IMR-90 (cell line): ENCODE measurements around the gene ZMIZ1. TPM values are rescaled to one million over a fixed set of nuclear protein-coding genes. Genes with fewer than 3 reads are reported as not detected.

Experiments
- ATAC-seq: fragments of 200-7000 bp; cut with Tn5 transposase; 2 replicates; pipeline ENCODE4 v1.9.1; 2020; ENCODE audit warnings: low read depth, mild to moderate bottlenecking, moderate library complexity
- BruUV-seq: library from RNA; stranded (reverse); fragments of 400-500 nt; replicated peaks from 2 replicates; lab custom pipeline; 2021; lab: Mats Ljungman, UMichigan
- CTCF ChIA-PET: fragments of 300-600 bp; formaldehyde crosslinking; extraction: SDS; loops from one replicate; lab custom pipeline; 2021; ENCODE audit warnings: antibody characterized with exemption; lab: Yijun Ruan, JAX
- POLR2A ChIA-PET: fragments of 300-600 bp; sonication (Branson Sonifier 250); formaldehyde crosslinking; loops from one replicate; lab custom pipeline; 2022; ENCODE audit warnings: antibody characterized with exemption; ENCODE audit not compliant: unreplicated experiment; lab: Charles Lee
- DNase-seq: peaks from one replicate; pipeline ENCODE4 v3.0.0; 2013
- H2AFZ ChIP-seq: replicated peaks from 2 replicates; pipeline ENCODE3; 2013; ENCODE audit warnings: low read length, mild to moderate bottlenecking; ENCODE audit not compliant: poor library complexity
- H2AK5ac ChIP-seq: 2 replicates; pipeline ENCODE4 v1.6.1; 2013; ENCODE audit warnings: low read depth, low read length, inconsistent platforms
- H2AK9ac ChIP-seq: replicated peaks from 2 replicates; pipeline ENCODE3; 2013; ENCODE audit warnings: mild to moderate bottlenecking, low read depth, low read length, moderate library complexity; ENCODE audit not compliant: poor library complexity
- H2BK120ac ChIP-seq: 2 replicates; pipeline ENCODE4 v1.6.1; 2013; ENCODE audit warnings: low read depth, low read length, inconsistent platforms
- H2BK15ac ChIP-seq: 3 replicates; pipeline ENCODE4 v1.6.1; 2013; ENCODE audit warnings: low read depth, low read length, inconsistent platforms
- H2BK20ac ChIP-seq: 2 replicates; pipeline ENCODE4 v1.6.1; 2013; ENCODE audit warnings: low read depth, mild to moderate bottlenecking, inconsistent platforms, low read length, moderate library complexity
- H2BK5ac ChIP-seq: 2 replicates; pipeline ENCODE4 v1.6.1; 2013; ENCODE audit warnings: mild to moderate bottlenecking, low read depth, low read length, inconsistent platforms; ENCODE audit not compliant: poor library complexity, severe bottlenecking
- H3K14ac ChIP-seq: replicated peaks from 2 replicates; pipeline ENCODE4 v1.6.1; 2013; ENCODE audit warnings: low read depth, low read length, inconsistent platforms
- H3K18ac ChIP-seq: 2 replicates; pipeline ENCODE4 v1.6.1; 2013; ENCODE audit warnings: low read depth, low read length, control low read depth
- H3K23ac ChIP-seq: 2 replicates; pipeline ENCODE4 v1.6.1; 2013; ENCODE audit warnings: low read depth, low read length, inconsistent platforms
- H3K27ac ChIP-seq: 2 replicates; pipeline ENCODE4 v1.5.1; 2013; ENCODE audit warnings: mild to moderate bottlenecking, control low read depth, low read length; ENCODE audit not compliant: insufficient read depth
- H3K27me3 ChIP-seq: 2 replicates; pipeline ENCODE4 v1.6.1; 2013; ENCODE audit warnings: low read length; ENCODE audit not compliant: control insufficient read depth, insufficient read depth
- H3K36me3 ChIP-seq: 2 replicates; pipeline ENCODE4 v1.6.1; 2013; ENCODE audit warnings: low read length, mixed read lengths; ENCODE audit not compliant: control insufficient read depth, insufficient read depth
- H3K4ac ChIP-seq: 2 replicates; pipeline ENCODE4 v1.6.1; 2013; ENCODE audit warnings: low read depth, low read length, inconsistent platforms
- H3K4me1 ChIP-seq: 2 replicates; pipeline ENCODE4 v1.6.1; 2013; ENCODE audit warnings: low read length, mixed read lengths; ENCODE audit not compliant: control insufficient read depth, insufficient read depth
- H3K4me2 ChIP-seq: 2 replicates; pipeline ENCODE4 v1.6.1; 2013; ENCODE audit warnings: low read depth, mild to moderate bottlenecking, control low read depth, low read length, moderate library complexity
- H3K4me3 ChIP-seq: 2 replicates; pipeline ENCODE4 v1.5.1; 2013; ENCODE audit warnings: low read depth, mild to moderate bottlenecking, control low read depth, low read length, moderate library complexity; ENCODE audit not compliant: insufficient read depth
- H3K56ac ChIP-seq: 2 replicates; pipeline ENCODE4 v1.6.1; 2013; ENCODE audit warnings: low read length, inconsistent platforms; ENCODE audit not compliant: insufficient read depth; ENCODE audit errors: extremely low read depth
- H3K79me1 ChIP-seq, 2 experiments: 2 replicates each; pipeline ENCODE4 v1.6.1; 2013; ENCODE audit warnings: low read length in 2 of 2, inconsistent platforms in 1 of 2, low read depth in 1 of 2
- H3K9ac ChIP-seq: 2 replicates; pipeline ENCODE4 v1.6.1; 2013; ENCODE audit warnings: low read depth, low read length, control low read depth
- H3K9me1 ChIP-seq: 2 replicates; pipeline ENCODE4 v1.6.1; 2013; ENCODE audit warnings: low read length, inconsistent platforms; ENCODE audit not compliant: insufficient read depth
- H3K9me3 ChIP-seq: 2 replicates; pipeline ENCODE4 v1.6.1; 2013; ENCODE audit warnings: low read length; ENCODE audit not compliant: control insufficient read depth, insufficient read depth
- H4K20me1 ChIP-seq: 2 replicates; pipeline ENCODE4 v1.6.1; 2013; ENCODE audit warnings: low read length, inconsistent platforms; ENCODE audit not compliant: insufficient read depth
- H4K5ac ChIP-seq: 2 replicates; pipeline ENCODE4 v1.6.1; 2013; ENCODE audit warnings: mild to moderate bottlenecking, low read depth, low read length, control low read depth
- H4K8ac ChIP-seq, 2 experiments: 2 replicates each; pipeline ENCODE4 v1.6.1; 2013; ENCODE audit warnings: low read depth in 2 of 2, low read length in 2 of 2, control low read depth in 1 of 2, inconsistent platforms in 1 of 2
- H4K91ac ChIP-seq: 2 replicates; pipeline ENCODE4 v1.6.1; 2013; ENCODE audit warnings: low read depth, low read length, inconsistent platforms; ENCODE audit not compliant: insufficient read depth
- CHD1 ChIP-seq: IDR thresholded peaks from 2 replicates; pipeline ENCODE4 v1.6.1; 2012; ENCODE audit warnings: low read depth, low read length, improper control_type of control experiment
- MAZ ChIP-seq: IDR thresholded peaks from 2 replicates; pipeline ENCODE4 v1.6.1; 2012; ENCODE audit warnings: low read depth, mild to moderate bottlenecking, low read length, improper control_type of control experiment, moderate library complexity, borderline replicate concordance
- RCOR1 ChIP-seq: IDR thresholded peaks from 2 replicates; pipeline ENCODE4 v1.6.1; 2012; ENCODE audit warnings: mild to moderate bottlenecking, low read length, improper control_type of control experiment; ENCODE audit not compliant: insufficient replicate concordance
- WGBS, 2 experiments: methylation state at CpG; one replicate each; pipeline versions ENCODE4 v1.1.5 to v1.1.7; 2013; ENCODE audit warnings: missing lambda C conversion rate in 2 of 2; ENCODE audit not compliant: insufficient read length in 1 of 2; ENCODE audit errors: extremely low coverage in 2 of 2; 5-methylcytosine and 5-hydroxymethylcytosine counted together
- dilution Hi-C: fragments of 300-500 bp; cut with HindIII; formaldehyde crosslinking; loops from one replicate; pipeline ENCODE4 v1.14.3; 2018; ENCODE audit warnings: low sequenced_read_pairs; ENCODE audit not compliant: unreplicated experiment
- in situ Hi-C: fragments of 300-500 bp; cut with MboI; formaldehyde crosslinking; loops from 3 replicates; pipeline ENCODE4 v1.14.3; 2019; ENCODE audit warnings: low sequenced_read_pairs, inconsistent platforms, mixed read lengths
- intact Hi-C: fragments of 100-400 bp; cut with micrococcal nuclease; formaldehyde crosslinking; loops from 2 replicates; pipeline ENCODE4 v1.10.0; 2022
- polyA plus RNA-seq, 3 experiments: library from polyadenylated mRNA; depleted of rRNA; stranded (reverse); fragments of >200 nt; gene quantifications; 2 replicates each; pipeline ENCODE4 v1.2.3, GENCODE V29; 2012; ENCODE audit warnings: low replicate concordance in 1 of 3
- total RNA-seq: library from RNA; depleted of rRNA; stranded (reverse); fragments of >200 nt; gene quantifications from 2 replicates; pipeline ENCODE4 v1.2.3, GENCODE V29; 2012

ZMIZ1 gene
- total and polyA plus RNA-seq, 2 of the 4 experiments (the other 2 are of a cell fraction): 6.6 to 48.7 TPM

DNA sequence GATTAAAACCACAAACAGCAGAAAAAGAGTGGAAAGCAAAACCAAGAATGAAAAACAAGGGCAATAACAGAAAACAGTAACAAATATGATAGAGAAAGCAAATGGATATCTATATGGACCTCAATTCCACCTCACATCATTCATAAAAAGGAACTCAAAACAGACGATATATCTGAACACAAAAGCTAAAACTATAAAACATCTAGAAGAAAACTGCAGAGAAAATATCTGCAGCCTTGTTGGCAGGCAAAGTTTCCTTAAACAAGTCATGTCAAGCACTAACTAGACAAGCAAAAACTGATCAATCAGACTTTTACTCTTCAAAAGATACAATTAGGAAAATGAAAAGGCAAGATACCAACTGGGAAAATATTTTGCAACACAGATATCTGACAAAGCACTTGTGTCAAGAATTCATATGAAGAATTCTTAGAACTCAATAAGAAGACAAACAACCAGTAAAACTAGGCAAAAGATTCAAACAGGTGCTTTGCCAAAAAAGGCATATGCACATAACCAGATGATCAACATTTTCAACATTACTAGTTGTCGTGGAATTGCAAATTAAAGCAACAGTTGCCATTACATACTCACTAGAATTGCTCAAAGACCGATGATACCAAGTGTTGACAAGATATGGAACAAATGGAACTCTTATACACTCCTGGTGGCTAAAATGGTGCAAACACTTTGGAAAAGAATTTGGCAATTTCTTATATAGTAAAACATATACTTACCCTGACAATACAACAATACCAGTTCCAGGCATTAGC lies 25.9 kb upstream of the ZMIZ1 start:
- Histone ChIP-seq H3K79me1 (no peaks in the 10 kb centered on the region), H3K4me2 (no peak overlapping the region), H4K20me1 (no peaks in the 10 kb centered on the region), H2AK9ac (no peak overlapping the region), H2BK5ac (no peak overlapping the region), H3K27ac (no peak overlapping the region), H3K36me3 (no peaks in the 10 kb centered on the region), H4K5ac (no peak overlapping the region), H3K4me3 (no peak overlapping the region), H3K23ac (no peak overlapping the region), H3K14ac (no peak overlapping the region), H3K27me3 (peaks cover 16% of the 10 kb centered on the region), H3K4ac (no peak overlapping the region), H3K18ac (no peak overlapping the region), H4K91ac (no peak overlapping the region), H2AFZ (no peak overlapping the region), H3K4me1 (no peaks in the 10 kb centered on the region), H2BK120ac (no peak overlapping the region), H2AK5ac (no peak overlapping the region), H3K9me1 (no peaks in the 10 kb centered on the region), H3K9ac (no peak overlapping the region), H4K8ac (no peak overlapping the region), H2BK20ac (no peak overlapping the region), H3K56ac (no peak overlapping the region), H2BK15ac (no peak overlapping the region), H3K9me3 (no peaks in the 10 kb centered on the region)
- DNase-seq (no peak), ATAC-seq (no peak)
- intact Hi-C loops (no loop called here), in situ Hi-C loops (no loop called here), dilution Hi-C loops (no loop called here)
- no peak for TF ChIP-seq MAZ
- no peak for TF ChIP-seq RCOR1
- TF ChIP-seq CHD1: no peak
- BruUV-seq: no TSS peak
- ChIA-PET POLR2A (no interaction called here), CTCF (no interaction called here)
- no CpG with 5 or more reads among the region's 3 CpGs for WGBS, 2 experiments
